ENCODE data around the gene HOXD12.

HOXD12 gene

DNA sequence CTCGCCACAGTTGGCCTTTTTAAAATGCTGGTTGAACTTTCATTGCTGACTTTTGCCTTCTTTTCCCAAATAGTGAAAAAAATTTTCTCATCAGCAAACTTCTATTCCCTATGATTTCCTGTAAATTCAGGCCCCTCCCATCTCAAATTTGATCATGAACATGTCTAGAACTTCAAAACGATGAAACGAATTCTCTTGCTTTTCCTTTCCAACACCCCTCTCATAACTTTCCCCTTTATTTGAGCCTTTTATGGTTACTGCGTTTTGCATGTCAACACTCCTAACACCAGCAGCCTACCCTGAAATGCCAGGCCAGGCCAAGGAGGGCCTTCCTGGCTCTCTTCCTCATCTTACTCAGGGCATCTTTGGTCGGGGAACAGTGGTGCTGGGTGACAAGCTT, 8.7 kb upstream of the HOXD12 start:
- H3K4me1 ChIP-seq (ENCODE audit: control insufficient read depth, insufficient read depth, low read length) = peaks cover 12% of the 10 kb centered on the region
- peaks cover 92% of the 10 kb centered on the region for H3K27me3 ChIP-seq (ENCODE audit: control insufficient read depth, insufficient read depth, low read length)
- no peak overlapping the region for H3K4me3 ChIP-seq (ENCODE audit: low read length)
- H3K36me3 ChIP-seq (ENCODE audit: insufficient read depth, low read length) = no peaks in the 10 kb centered on the region
- no peak overlapping the region for H3K4me2 ChIP-seq (ENCODE audit: low read length)
- H3K9me3 ChIP-seq (replicated peaks; ENCODE audit: low read length) = no peaks in the 10 kb centered on the region
- no peak overlapping the region for H3K9ac ChIP-seq (ENCODE audit: low read depth, low read length)

DNA sequence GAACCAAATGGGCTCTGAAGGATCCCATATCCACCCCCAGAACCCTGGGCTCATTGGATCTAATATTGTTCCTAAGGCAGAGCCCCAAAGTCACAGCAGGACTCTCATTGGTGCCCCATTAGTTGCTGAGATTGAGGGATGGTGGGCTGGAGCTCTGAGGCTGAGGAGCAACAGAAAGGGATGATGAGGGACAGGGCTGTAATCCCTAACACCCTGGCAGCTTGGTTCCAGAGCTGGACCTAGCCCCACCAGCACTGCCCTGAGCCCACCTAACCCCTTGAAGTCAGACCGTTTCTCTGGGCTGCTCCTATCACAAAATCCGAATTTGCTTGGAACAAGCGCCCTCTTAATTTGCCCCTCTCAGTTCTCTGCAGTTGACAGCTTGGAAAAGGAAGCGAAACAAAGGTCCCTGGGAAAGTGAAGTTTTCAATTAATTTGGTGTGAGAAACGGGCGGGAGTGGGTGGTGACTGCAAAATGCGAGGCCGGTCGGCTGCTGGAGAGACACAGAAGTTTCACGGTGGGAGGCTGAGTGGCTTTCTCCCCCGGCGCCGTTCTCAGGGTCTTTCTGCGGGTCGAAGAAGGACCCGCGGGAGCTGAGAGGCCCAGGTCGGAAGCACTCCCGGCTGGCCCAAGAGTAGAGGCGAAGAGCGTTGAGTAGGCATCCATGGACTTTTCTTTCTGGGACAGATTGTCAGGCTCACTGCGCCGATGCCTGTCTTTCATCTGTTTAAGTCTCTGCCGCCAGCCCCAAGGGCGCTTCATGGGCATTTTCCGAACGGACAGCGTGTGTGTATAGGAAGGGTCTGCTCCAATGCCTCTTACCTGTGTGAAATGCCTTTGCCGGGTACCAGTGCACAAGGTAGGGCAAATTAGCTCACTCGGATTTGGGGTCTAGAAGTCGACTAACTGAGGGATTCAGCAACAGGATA, 8.0 kb upstream of the HOXD12 start:
- Histone ChIP-seq H3K36me3 (ENCODE audit: insufficient read depth, low read length) (no peaks in the 10 kb centered on the region), H3K9me3 (replicated peaks; ENCODE audit: low read length) (no peaks in the 10 kb centered on the region), H3K27me3 (ENCODE audit: control insufficient read depth, insufficient read depth, low read length) (peaks cover 92% of the 10 kb centered on the region), H3K4me3 (ENCODE audit: low read length) (no peak overlapping the region), H3K9ac (ENCODE audit: low read depth, low read length) (no peak overlapping the region), H3K4me2 (ENCODE audit: low read length) (no peak overlapping the region), H3K4me1 (ENCODE audit: control insufficient read depth, insufficient read depth, low read length) (peaks cover 8% of the 10 kb centered on the region)

DNA sequence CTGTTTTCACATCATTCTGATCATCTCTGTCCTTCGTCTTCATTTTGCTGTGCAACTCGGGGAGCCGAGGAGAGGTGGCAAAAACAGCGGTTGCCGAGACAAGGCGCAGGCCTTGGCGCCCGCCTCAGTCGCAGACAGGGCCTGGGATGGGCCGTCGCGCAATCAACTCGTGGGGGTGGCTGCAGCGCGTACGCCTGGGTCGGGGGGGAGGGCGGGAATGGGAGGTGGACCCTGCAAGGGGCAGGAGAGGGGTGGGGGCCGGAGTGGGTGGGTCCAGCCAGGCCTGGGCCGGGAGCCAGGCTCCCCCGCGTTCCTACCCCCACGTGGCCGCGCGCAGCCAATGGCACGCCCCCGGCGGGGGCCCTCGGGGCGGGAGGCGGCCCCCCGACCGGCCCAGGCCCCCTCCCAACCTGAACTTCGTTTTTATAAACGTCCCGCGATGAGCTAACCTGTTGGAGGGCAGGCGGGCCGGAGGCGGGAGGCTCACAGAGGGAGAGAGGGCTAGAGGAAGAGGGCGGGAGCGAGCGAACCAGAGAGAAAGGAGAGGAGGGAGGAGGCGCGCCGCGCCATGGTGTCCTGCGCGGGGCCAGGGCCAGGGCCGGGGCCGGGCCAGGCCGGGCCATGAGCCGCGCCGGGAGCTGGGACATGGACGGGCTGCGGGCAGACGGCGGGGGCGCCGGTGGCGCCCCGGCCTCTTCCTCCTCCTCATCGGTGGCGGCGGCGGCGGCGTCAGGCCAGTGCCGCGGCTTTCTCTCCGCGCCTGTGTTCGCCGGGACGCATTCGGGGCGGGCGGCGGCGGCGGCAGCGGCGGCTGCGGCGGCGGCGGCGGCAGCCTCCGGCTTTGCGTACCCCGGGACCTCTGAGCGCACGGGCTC, 7.1 kb upstream of the HOXD12 start, which contains the start of gene HOXD13:
Gene HOXD13 (plus strand): TSS at position 452 of the 875 bp plus-strand sequence. CDS start 170 bp downstream, at position 622.
- no peaks in the 10 kb centered on the region for H3K36me3 ChIP-seq (ENCODE audit: insufficient read depth, low read length)
- no peaks in the 10 kb centered on the region for H3K9me3 ChIP-seq (replicated peaks; ENCODE audit: low read length)
- H3K27me3 ChIP-seq (ENCODE audit: control insufficient read depth, insufficient read depth, low read length) = peaks cover 93% of the 10 kb centered on the region
- H3K9ac ChIP-seq (ENCODE audit: low read depth, low read length) = no peak within 1 kb of the TSS
- peak within 1 kb of the TSS; percentile 78 for H3K4me2 ChIP-seq (ENCODE audit: low read length)
- peaks cover 14% of the 10 kb centered on the region for H3K4me1 ChIP-seq (ENCODE audit: control insufficient read depth, insufficient read depth, low read length)
- H3K4me3 ChIP-seq (ENCODE audit: low read length) = peak within 1 kb of the TSS; percentile 60

DNA sequence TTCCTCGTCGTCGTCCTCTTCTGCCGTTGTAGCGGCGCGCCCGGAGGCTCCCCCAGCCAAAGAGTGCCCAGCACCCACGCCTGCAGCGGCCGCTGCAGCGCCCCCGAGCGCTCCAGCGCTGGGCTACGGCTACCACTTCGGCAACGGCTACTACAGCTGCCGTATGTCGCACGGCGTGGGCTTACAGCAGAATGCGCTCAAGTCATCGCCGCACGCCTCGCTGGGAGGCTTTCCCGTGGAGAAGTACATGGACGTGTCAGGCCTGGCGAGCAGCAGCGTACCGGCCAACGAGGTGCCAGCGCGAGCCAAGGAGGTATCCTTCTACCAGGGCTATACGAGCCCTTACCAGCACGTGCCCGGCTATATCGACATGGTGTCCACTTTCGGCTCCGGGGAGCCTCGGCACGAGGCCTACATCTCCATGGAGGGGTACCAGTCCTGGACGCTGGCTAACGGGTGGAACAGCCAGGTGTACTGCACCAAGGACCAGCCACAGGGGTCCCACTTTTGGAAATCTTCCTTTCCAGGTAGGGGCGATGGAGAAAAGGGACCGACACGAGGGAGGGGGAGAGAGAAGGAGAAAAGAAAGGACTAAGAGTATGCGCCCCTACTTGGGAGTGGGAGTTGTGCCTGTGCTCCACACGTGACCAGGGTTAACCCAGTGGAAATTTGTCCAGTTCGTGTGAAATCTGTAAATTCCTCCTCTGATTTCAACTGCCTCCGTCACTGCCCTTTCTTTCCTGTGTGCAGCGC, 6.3 kb upstream of the HOXD12 start:
- peaks cover 12% of the 10 kb centered on the region for H3K4me1 ChIP-seq (ENCODE audit: control insufficient read depth, insufficient read depth, low read length)
- no peaks in the 10 kb centered on the region for H3K9me3 ChIP-seq (replicated peaks; ENCODE audit: low read length)
- H3K4me3 ChIP-seq (ENCODE audit: low read length) = peak overlapping the region; percentile 60
- H3K27me3 ChIP-seq (ENCODE audit: control insufficient read depth, insufficient read depth, low read length) = peaks cover 92% of the 10 kb centered on the region
- no peak overlapping the region for H3K9ac ChIP-seq (ENCODE audit: low read depth, low read length)
- H3K4me2 ChIP-seq (ENCODE audit: low read length) = peak overlapping the region; percentile 78
- no peaks in the 10 kb centered on the region for H3K36me3 ChIP-seq (ENCODE audit: insufficient read depth, low read length)

DNA sequence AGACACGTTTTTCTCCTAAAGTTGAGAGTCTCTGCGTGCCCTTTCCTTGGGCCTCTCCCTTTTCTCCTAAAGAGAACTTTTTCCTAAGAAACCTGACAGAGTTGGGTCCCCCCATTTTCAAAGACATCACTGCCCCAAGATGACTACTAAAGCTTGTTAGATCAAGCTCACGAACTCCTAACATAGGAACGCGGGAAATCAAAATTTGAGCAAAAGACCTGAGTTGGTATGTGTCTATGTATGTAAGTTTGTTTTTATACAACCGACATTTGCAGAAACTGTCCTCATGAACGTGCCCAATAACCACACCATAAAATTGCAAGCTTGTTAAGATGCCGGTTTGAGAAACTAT, 5.7 kb upstream of the HOXD12 start:
- Histone ChIP-seq H3K4me3 (ENCODE audit: low read length) (no peak overlapping the region), H3K9ac (ENCODE audit: low read depth, low read length) (no peak overlapping the region), H3K9me3 (replicated peaks; ENCODE audit: low read length) (no peaks in the 10 kb centered on the region), H3K4me2 (ENCODE audit: low read length) (no peak overlapping the region), H3K4me1 (ENCODE audit: control insufficient read depth, insufficient read depth, low read length) (peaks cover 10% of the 10 kb centered on the region), H3K27me3 (ENCODE audit: control insufficient read depth, insufficient read depth, low read length) (peaks cover 92% of the 10 kb centered on the region), H3K36me3 (ENCODE audit: insufficient read depth, low read length) (no peaks in the 10 kb centered on the region)

DNA sequence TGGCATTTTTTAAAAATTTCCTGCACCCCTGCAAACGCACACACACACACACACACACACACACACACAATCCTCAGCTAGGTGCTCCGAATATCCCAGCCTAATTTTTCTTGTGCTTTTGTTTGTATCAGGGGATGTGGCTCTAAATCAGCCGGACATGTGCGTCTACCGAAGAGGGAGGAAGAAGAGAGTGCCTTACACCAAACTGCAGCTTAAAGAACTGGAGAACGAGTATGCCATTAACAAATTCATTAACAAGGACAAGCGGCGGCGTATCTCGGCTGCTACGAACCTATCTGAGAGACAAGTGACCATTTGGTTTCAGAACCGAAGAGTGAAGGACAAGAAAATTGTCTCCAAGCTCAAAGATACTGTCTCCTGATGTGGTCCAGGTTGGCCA, 5.2 kb upstream of the HOXD12 start:
- Histone ChIP-seq H3K27me3 (ENCODE audit: control insufficient read depth, insufficient read depth, low read length) (peaks cover 92% of the 10 kb centered on the region), H3K4me2 (ENCODE audit: low read length) (no peak overlapping the region), H3K4me1 (ENCODE audit: control insufficient read depth, insufficient read depth, low read length) (peaks cover 10% of the 10 kb centered on the region), H3K9me3 (replicated peaks; ENCODE audit: low read length) (no peaks in the 10 kb centered on the region), H3K36me3 (ENCODE audit: insufficient read depth, low read length) (no peaks in the 10 kb centered on the region), H3K4me3 (ENCODE audit: low read length) (no peak overlapping the region), H3K9ac (ENCODE audit: low read depth, low read length) (no peak overlapping the region)

DNA sequence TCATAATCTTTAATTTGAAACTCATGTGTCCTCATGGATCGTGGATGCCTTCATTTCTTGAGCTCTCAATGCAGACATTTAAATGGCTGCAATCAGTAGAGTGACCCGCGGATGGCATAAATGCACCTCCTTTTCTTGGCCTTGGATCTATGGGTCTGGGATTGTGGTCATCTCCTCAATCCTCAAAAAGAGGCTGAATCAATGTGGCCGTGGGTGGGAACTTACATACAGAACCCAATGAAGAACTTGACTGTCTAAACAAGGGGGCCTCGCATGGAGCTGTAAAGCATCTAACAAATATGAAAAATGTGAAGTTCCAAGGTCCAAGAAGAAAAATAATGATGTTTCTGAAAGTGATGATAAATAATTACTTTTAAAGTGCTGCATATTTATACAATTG, 4.2 kb upstream of the HOXD12 start:
- Histone ChIP-seq H3K4me3 (ENCODE audit: low read length) (no peak overlapping the region), H3K36me3 (ENCODE audit: insufficient read depth, low read length) (no peaks in the 10 kb centered on the region), H3K4me2 (ENCODE audit: low read length) (no peak overlapping the region), H3K9ac (ENCODE audit: low read depth, low read length) (no peak overlapping the region), H3K27me3 (ENCODE audit: control insufficient read depth, insufficient read depth, low read length) (peaks cover 92% of the 10 kb centered on the region), H3K4me1 (ENCODE audit: control insufficient read depth, insufficient read depth, low read length) (peaks cover 10% of the 10 kb centered on the region), H3K9me3 (replicated peaks; ENCODE audit: low read length) (no peaks in the 10 kb centered on the region)

DNA sequence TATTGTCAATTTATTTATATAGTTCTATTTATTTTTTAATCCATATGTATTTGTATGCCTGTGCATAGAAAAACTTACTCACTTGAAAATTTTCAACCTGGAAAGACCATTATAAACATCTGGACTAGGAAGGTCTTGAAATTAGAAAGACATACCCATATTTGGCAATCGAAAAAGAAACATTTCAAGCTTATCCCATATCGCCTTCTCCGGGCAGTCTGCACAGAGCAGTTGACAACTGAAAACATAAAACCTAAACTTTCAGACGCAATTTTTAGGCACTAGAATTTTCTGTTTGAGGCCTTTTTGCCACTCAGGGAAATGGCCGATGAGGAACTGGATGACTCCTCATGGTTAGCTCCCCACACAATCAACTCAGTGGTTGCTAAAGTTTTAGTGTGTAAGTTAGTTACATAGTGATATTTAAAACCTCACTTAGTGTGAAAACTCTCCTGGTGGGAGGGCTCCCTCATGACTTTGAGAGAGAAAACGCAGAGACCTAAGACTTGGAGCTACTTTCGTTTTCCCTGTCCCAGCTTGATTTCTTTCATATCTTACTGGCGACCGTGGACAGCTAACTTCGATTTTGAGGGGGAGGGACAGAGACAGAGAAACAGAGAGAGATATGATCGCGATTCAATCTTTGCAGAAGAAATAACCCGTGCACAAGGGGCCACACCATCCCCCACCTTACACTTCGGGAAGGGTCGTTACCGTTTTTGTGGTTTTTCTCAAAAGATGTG, 3.2 kb upstream of the HOXD12 start:
- H3K9ac ChIP-seq (ENCODE audit: low read depth, low read length) = no peak overlapping the region
- no peaks in the 10 kb centered on the region for H3K9me3 ChIP-seq (replicated peaks; ENCODE audit: low read length)
- peaks cover 10% of the 10 kb centered on the region for H3K4me1 ChIP-seq (ENCODE audit: control insufficient read depth, insufficient read depth, low read length)
- H3K4me2 ChIP-seq (ENCODE audit: low read length) = peak overlapping the region; percentile 87
- peaks cover 92% of the 10 kb centered on the region for H3K27me3 ChIP-seq (ENCODE audit: control insufficient read depth, insufficient read depth, low read length)
- peak overlapping the region; percentile 70 for H3K4me3 ChIP-seq (ENCODE audit: low read length)
- no peaks in the 10 kb centered on the region for H3K36me3 ChIP-seq (ENCODE audit: insufficient read depth, low read length)

DNA sequence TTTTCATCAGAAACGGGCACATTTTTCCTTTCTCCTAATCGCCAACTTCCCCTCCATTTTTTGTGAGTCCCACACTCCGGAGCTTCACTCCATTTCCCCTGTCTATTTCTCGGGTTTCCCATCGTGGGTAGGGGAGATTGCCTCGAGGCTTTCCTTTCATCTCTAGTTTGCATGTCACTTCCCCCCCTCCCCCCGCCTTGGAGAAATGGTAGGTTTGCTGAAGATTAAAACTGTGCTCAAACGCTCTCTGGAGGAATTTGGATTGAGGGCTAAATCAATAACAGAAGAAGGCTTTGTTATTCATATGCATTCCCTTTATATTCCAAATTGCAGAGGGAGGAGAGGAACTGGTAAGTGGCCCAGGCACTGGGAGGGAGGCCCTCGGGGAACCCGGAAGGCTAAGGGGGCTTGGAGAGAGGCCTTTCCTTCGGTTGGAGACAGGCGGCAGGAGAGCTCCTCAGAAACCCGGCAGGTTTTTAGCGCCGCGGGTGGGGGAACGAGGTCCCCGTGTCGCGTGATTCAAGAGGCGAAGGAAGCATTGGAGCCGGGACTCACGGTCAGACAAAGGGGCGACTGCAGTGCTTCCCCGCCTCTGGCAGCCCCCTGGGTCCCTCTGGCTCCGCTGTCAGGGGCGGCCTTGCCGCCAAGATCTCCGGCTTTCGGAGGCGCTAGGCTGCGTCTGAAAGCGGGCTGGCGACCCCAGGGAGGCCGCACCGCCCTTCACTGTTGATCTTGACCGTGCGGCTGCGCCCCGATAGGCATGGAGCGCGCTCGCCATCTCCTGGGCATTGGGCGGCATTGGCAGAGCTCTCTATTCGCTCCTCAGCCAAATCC, 2.4 kb upstream of the HOXD12 start:
- peaks cover 92% of the 10 kb centered on the region for H3K27me3 ChIP-seq (ENCODE audit: control insufficient read depth, insufficient read depth, low read length)
- H3K9ac ChIP-seq (ENCODE audit: low read depth, low read length) = no peak overlapping the region
- peaks cover 10% of the 10 kb centered on the region for H3K4me1 ChIP-seq (ENCODE audit: control insufficient read depth, insufficient read depth, low read length)
- no peaks in the 10 kb centered on the region for H3K36me3 ChIP-seq (ENCODE audit: insufficient read depth, low read length)
- peak overlapping the region; percentile 87 for H3K4me2 ChIP-seq (ENCODE audit: low read length)
- peak overlapping the region; percentile 70 for H3K4me3 ChIP-seq (ENCODE audit: low read length)
- no peaks in the 10 kb centered on the region for H3K9me3 ChIP-seq (replicated peaks; ENCODE audit: low read length)

DNA sequence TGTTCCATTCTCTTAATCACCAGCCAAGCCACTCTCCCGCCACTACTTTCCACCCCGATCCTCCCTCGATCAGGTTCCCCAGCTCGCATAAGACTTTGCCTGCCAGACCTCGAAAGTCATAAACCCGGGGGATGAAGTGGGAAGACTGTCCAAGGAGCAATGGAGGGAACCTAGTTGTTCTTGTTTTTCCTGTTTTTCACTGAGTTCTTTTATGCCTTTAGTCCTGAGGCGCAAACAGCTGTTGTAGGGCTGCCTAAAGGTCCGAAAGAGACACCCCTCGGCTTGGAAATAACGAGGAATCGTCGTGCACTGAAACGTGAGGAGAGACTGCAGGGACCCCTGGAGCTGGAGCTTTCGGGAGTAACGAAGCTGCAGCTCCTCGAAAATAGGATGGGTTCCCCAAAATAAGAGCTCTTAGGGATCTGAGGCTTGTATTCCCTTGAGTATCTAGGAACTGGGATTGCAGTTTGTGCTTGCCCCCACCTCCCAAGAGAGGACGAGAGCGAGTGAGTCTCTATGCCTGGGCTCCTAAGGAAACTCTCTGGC, 1.7 kb upstream of the HOXD12 start:
- Histone ChIP-seq H3K27me3 (ENCODE audit: control insufficient read depth, insufficient read depth, low read length) (peaks cover 99% of the 10 kb centered on the region), H3K4me1 (ENCODE audit: control insufficient read depth, insufficient read depth, low read length) (peaks cover 10% of the 10 kb centered on the region), H3K9me3 (replicated peaks; ENCODE audit: low read length) (no peaks in the 10 kb centered on the region), H3K4me2 (ENCODE audit: low read length) (peak overlapping the region; percentile 87), H3K4me3 (ENCODE audit: low read length) (no peak overlapping the region), H3K36me3 (ENCODE audit: insufficient read depth, low read length) (no peaks in the 10 kb centered on the region), H3K9ac (ENCODE audit: low read depth, low read length) (no peak overlapping the region)
